SHP77 treated with DMSO at 0.1 percent for 48 hours (cell line): Measurements from ENCODE around the gene BTNL3.
"Not testable (repeated sequence)": the region's sequence is repeated elsewhere in the genome, so short reads cannot be mapped to it uniquely, and the experiment has no call there.

Source experiments
- DNase-seq: peaks from one replicate; lab custom pipeline; 2025; lab: John Stamatoyannopoulos, UW

BTNL3 gene

GRCh38 chr5:181024245-181025064 is 35.8 kb downstream of the BTNL3 start:
- no peak for DNase-seq

- DNase-seq: no peak
Measured at GRCh38 chr5:181027452-181028031, 38.9 kb downstream of the BTNL3 start.

GRCh38 chr5:181028032-181028819 is 39.6 kb downstream of the BTNL3 start:
- DNase-seq: no peak

- no peak for DNase-seq
Measured at GRCh38 chr5:181031716-181032115, 43.1 kb downstream of the BTNL3 start.

DNA sequence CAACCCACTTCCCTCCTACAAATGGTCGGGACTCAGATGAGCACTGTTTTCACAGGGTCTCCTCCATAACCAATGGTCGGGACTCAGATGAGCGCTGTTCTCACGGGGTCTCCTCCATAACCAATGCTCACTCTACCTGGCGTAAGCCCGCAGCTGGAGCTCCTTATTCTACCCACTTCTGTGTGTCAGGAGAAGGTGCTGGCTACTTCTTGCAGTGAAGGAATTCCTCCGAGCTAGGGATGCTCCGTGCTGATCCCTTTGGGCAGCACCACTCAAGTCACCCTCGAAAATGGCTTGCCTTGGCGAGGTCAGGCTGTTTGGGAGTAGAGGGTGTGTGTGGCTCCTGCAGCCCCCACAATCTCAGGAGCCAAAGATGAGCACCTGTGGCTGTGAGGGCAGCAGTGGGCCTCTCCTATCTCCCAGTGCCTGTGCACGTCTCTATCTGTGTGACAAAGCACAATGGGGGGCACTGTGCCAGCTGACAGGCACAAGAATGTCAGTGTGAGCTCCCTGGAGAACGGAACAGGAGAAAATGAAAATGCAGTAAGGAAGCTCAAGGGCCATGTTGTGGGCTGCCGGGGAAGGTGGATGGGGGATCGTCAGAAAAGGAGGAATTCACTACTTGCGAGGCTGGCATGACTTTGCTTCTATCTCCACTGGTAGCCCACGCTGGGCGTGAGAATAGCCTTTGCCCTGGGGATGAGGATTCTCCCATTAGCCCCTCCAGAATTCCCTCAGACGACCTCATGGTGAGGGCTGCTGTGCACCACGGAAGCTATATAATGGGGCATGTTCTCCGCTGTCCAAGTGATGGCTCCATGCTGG is 47.6 kb downstream of the BTNL3 start:
- no peak for DNase-seq

DNA sequence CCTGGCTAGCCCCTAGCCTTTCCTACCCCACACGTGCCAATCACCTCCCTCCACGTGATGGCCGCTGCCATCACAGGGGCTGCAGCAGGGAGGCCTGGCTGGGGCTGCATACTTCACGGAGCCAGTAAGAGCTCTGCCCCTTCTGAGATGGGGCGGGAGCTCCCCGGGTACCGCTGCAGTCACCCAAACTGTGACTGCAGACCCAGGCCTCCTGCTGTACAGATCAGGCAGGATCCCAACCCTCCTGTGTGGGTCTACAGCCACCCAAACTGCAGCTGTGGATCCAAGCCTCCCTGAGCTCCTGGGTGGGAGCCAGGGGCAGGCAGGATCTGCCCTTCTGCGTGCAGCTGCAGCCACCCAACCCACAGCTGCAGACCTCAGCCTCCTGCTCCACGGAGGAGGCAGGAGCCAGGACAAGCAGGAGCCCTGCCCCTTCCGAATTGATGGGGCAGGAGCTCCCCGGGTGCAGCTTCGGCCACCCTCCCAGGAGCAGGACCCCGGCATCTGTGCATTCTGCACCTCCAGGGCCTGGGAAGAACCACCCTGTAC is 48.2 kb downstream of the BTNL3 start:
- DNase-seq: no peak

DNA sequence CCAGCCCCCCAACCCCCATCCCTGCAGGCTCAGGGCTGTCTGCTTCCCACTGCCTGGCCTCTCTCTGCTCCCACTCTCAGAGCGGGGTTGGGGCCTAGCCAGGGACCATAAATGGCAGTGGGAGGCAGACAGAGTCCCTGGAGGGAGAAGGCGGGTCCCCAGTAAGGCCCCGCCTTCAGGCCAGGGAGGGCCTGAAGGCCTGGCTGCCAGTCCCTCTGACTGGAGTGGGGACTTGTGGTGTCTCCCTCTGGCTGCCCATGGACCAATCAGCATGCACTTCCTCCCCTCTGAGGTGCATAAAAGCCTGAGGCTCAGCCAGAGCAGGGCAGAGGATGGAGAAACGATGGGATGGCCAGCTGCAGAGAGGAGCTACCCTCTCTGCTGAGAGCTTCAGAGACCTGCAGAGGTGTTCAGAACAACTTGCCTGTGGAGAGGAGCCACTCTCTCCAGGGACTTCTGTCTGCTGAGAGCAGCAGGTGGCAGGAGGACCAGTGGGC is 48.8 kb downstream of the BTNL3 start:
- no peak for DNase-seq

- DNase-seq: no peak
Measured at GRCh38 chr5:181039471-181039870, 50.8 kb downstream of the BTNL3 start.

DNA sequence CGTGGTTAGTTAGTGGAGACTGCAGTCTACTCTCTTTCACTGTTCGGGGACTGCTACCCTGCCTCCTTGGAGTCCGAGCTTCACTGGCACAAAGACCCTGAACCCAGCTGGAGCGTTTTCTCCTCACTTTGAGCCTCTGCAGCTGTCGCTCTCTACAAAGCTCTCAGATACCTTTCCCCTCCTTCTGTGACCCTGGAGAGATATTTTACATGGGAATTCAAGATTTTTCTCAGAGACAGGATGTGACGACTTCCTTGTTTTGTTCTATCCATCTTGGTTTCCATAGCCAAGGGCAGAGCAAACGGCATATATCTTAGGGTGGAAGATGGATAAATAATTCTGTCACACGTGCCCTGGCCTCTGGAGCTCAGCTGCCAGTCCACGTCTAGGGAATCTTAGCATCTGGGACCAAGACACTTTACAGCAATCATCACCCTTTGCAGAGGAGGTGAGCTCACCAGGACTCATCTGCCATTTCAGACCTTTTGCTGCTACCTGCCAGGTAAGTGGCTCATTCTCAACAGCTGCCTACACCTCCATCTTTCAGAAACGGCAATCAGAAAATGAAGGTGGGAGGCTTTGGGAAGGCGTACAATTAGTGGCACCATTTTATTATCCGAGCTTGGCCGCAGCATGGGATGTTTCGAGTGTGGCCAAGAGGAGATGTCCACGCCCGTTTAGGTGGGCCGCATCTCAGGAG is 51.4 kb downstream of the BTNL3 start, which contains the start of gene BTNL9:
TSS of gene BTNL9 (plus strand) at position 336 of the 700 bp plus-strand sequence. CDS start 5,224 bp downstream, outside the sequence.
- no peak for DNase-seq

DNA sequence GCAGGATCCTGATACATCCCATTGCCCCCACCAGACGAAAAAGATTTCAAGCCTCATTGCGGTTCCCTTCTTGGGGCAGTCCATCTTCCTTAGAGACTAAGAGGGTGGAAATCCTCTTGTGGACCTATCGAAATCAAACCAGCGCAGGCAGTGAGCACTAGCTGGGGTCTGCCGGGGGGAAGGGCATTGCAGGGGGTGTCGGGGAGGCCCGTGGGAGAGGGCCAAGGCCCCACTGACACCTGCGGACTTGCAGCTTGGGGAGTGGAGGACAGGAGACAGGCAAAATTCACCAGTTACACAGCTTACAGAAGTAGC is 51.9 kb downstream of the BTNL3 start:
- DNase-seq: no peak

GRCh38 chr5:181041043-181041442 is 52.4 kb downstream of the BTNL3 start:
- DNase-seq: no peak

DNA sequence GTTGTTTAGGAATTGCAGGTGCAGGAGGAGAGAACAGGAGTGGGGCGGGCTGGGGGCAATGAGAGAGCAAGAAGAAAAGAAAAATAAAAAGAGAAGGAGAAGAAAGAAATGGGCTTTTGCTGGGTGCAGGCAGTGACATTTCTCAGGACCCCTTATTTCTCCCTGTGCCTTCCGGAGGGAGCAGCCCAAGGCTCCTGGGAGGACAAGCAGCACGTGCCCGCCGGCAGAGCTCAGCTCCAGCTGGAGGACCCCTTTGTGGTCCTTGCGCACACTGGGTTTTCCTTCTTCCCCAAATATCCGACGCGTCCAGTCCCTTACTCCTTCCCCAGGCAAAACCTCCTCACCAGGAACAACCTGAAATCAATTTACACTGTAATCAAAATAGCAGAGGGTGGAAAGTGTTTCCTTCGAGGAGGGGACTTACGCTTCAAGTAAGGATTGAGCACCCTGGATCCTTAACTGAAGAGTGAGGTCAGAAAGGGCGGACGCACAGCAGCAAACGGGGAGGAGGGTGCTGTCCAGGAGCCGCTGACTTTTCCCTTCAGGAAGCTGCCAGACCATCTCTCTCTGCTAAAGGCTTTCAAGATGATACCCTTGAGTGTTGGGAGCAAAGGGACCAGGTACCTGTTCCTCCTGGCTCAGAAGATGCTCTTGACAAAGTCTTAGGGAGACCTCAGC is 53.5 kb downstream of the BTNL3 start:
- DNase-seq: no peak

GRCh38 chr5:181042722-181043121 is 54.1 kb downstream of the BTNL3 start:
- no peak for DNase-seq

GRCh38 chr5:181043285-181044092 is 54.8 kb downstream of the BTNL3 start:
- DNase-seq: no peak

- no peak for DNase-seq
Measured at GRCh38 chr5:181044093-181044599, 55.5 kb downstream of the BTNL3 start.

GRCh38 chr5:181044662-181045305 is 56.1 kb downstream of the BTNL3 start:
- DNase-seq: no peak

DNA sequence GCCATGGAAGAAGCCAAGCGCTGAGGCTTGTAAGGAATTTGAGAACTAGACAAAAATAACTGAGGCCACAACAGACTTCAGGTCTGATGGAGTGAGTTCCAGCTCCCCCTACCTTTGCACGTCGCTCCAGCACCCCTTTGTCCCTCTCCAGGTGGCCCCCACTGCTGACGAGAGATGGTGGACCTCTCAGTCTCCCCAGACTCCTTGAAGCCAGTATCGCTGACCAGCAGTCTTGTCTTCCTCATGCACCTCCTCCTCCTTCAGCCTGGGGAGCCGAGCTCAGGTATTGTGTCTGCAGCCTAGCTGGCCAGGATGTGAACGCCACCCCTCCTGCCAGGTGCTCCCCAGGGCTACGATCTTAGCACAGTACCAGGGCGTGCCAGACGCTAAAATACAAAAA is 56.7 kb downstream of the BTNL3 start:
- no peak for DNase-seq

DNA sequence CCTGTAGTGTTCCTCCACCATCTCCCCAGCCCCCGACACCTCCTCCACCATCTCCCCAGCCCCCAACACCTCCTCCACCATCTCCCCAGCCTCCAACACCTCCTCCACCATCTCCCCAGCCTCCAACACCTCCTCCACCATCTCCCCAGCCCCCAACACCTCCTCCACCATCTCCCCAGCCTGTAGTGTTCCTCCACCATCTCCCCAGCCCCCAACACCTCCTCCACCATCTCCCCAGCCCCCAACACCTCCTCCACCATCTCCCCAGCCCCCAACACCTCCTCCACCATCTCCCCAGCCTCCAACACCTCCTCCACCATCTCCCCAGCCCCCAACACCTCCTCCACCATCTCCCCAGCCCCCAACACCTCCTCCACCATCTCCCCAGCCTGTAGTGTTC is 57.2 kb downstream of the BTNL3 start:
- not testable (repeated sequence) for DNase-seq

DNA sequence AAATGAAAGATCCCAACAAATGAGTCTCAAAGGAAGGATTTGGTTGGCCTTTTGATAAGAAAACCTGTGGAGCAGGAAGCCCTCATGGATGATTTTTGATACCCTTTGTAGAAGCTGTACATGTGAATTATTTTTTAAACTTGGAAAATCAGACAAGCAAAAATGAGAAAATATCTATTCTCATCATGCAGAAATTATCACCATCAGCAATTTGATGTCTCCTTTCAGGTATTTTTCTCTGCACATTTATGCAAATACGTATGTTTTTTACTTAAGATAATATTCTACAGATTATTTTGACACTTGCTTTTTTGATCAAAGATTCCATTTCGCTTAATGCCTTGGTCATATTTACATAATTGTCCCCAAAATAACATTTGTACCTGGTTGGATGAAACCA is 58.6 kb downstream of the BTNL3 start:
- no peak for DNase-seq
